Sigmoid colon (tissue), 7 donors: ENCODE measurements around the gene POLE. TPM values are rescaled to one million over a fixed set of nuclear protein-coding genes. Genes with fewer than 3 reads are reported as not detected.

Experiments used
- DNase-seq: peaks from one replicate; pipeline ENCODE4 v3.0.0-alpha.2; 2019
- H3K27ac ChIP-seq, 4 donors: fragments of 200-600 bp; sonication (generic); one replicate each; pipeline ENCODE4 v1.5.1; 2016 to 2019; ENCODE audit warnings: mild to moderate bottlenecking in 1 of 4
- H3K27me3 ChIP-seq, 3 donors: fragments of 200-600 bp; sonication (generic); one replicate each; pipeline ENCODE4 v1.5.1; 2019; ENCODE audit warnings: mild to moderate bottlenecking in 1 of 3
- H3K36me3 ChIP-seq, 4 donors: fragments of 200-600 bp; sonication (generic); one replicate each; pipeline ENCODE4 v1.5.1; 2016 to 2019
- H3K4me1 ChIP-seq, 4 donors: fragments of 200-600 bp; sonication (generic); one replicate each; pipeline ENCODE4 v1.5.1; 2017 to 2019
- H3K4me3 ChIP-seq, 4 donors: fragments of 200-600 bp; sonication (generic); one replicate each; pipeline ENCODE4 v1.5.1; 2017 to 2019; ENCODE audit warnings: mild to moderate bottlenecking in 2 of 4, moderate library complexity in 1 of 4
- H3K9me3 ChIP-seq, 4 donors: fragments of 200-600 bp in 3 of 4; sonication (generic) in 3 of 4; one replicate each; pipeline versions ENCODE4 v1.5.1 to v1.6.1; 2013 to 2019
- EP300 ChIP-seq, 4 donors: sonication (generic); formaldehyde crosslinking; IDR thresholded peaks; one replicate each; pipeline ENCODE4 v1.6.1; 2017; ENCODE audit warnings: antibody characterized with exemption in 4 of 4
- POLR2A ChIP-seq, 2 donors: fragments of 450-650 bp; IDR thresholded peaks; one replicate each; pipeline ENCODE4 v1.6.1; 2016; ENCODE audit warnings: antibody characterized with exemption in 2 of 2, mild to moderate bottlenecking in 2 of 2, moderate library complexity in 2 of 2
- POLR2AphosphoS5 ChIP-seq, 4 donors: sonication (generic); formaldehyde crosslinking; IDR thresholded peaks; one replicate each; pipeline ENCODE4 v1.6.1; 2017; ENCODE audit warnings: antibody characterized with exemption in 4 of 4
- WGBS, 2 donors: extraction: QIAGEN DNeasy Blood & Tissue Kit; methylation state at CpG; one replicate each; pipeline ENCODE4 v1.1.7; 2013; 5-methylcytosine and 5-hydroxymethylcytosine counted together
- intact Hi-C: fragments of 100-400 bp; cut with DNase I; formaldehyde crosslinking; loops from one replicate; pipeline ENCODE4 v1.15.1; 2023
- polyA plus RNA-seq, 3 donors: library from polyadenylated mRNA; stranded (reverse); fragments of 200-250 nt; gene quantifications; one replicate each; pipeline ENCODE4 v1.2.3, GENCODE V29; 2013
- total RNA-seq, 4 donors: library from RNA; depleted of rRNA; stranded (reverse); fragments of >200 nt; gene quantifications; one replicate each; pipeline ENCODE4 v1.1.0, GENCODE V29; 2016
- TF ChIP-seq, protein P1 (sequence below), 4 experiments: fragments of 450-650 bp in 3 of 4; fragments of 200-600 bp in 1 of 4; IDR thresholded peaks; one replicate each; pipeline ENCODE4 v1.5.1; 2016 to 2019; ENCODE audit warnings: antibody characterized with exemption in 4 of 4, mild to moderate bottlenecking in 3 of 4, moderate library complexity in 2 of 4
- donor health status: healthy with polysubstance abuse.
- donor health status: Bipolar disorder and iron deficiency.
- donor health status: healthy.

The POLE gene
- total and polyA plus RNA-seq, 7 donors: 11.1 to 37.4 (median 32.9) TPM

DNA sequence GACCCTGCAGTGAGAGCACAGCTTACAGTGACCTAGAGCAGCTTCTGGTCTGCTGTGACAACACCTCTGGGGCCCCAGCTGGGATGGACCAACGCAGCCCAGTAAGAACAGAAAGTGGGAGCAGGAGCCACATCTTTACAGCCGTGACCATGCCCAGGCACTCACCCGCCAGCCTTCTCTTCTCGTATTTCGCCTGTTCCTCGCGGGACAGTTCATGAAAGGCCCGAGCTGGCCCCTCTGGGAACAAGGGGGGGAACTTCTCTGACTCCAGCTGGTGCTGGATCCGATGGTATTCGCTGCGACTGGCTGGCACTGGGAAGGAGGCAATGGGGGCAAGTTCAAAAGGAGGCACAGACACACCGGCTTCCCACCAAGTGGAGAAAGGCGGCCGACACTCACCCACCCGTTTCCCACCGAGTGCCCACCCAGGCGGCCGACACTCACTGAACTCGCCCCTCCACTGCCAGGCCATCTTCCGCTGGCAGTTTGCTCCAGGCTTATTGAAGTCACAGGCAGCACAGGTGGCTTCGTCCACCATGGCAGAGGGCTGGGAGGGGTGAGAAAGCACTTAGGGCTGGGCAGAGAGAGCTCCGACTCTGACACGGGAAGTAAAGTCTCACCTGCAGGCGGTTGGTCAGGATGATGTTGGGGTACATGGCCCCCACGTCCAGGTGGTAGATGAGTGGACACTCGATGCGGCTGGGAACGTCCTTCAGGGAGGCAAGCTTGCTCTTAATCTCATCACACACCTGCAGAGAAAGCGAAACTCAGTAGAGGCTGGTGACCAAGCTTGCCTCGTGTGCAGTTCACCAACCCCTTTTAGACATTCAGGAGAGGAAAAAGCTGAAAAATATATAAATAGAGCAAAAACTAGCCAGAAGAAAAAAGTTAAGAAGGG is 18.7 kb downstream of the POLE start:
- intact Hi-C loops: no loop called here
- H3K36me3 ChIP-seq: peaks cover 9 to 91% (median 35%) of the 10 kb centered on the region in 4 donors
- TF ChIP-seq POLR2A (IDR thresholded peaks at IDR 0.05) (no peak), POLR2AphosphoS5 (IDR thresholded peaks at IDR 0.05) (no peak), EP300 (IDR thresholded peaks at IDR 0.05) (no peak)
- TF ChIP-seq, protein P1, sequence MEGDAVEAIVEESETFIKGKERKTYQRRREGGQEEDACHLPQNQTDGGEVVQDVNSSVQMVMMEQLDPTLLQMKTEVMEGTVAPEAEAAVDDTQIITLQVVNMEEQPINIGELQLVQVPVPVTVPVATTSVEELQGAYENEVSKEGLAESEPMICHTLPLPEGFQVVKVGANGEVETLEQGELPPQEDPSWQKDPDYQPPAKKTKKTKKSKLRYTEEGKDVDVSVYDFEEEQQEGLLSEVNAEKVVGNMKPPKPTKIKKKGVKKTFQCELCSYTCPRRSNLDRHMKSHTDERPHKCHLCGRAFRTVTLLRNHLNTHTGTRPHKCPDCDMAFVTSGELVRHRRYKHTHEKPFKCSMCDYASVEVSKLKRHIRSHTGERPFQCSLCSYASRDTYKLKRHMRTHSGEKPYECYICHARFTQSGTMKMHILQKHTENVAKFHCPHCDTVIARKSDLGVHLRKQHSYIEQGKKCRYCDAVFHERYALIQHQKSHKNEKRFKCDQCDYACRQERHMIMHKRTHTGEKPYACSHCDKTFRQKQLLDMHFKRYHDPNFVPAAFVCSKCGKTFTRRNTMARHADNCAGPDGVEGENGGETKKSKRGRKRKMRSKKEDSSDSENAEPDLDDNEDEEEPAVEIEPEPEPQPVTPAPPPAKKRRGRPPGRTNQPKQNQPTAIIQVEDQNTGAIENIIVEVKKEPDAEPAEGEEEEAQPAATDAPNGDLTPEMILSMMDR (IDR thresholded peaks at IDR 0.05): no peak
- DNase-seq: peak; percentile 43
- no peak overlapping the region for H3K27ac ChIP-seq
- no peaks in the 10 kb centered on the region for H3K4me1 ChIP-seq
- 96% methylated on average over 30 of the region's 30 CpGs for whole genome bisulfite sequencing, 2 donors
- H3K27me3 ChIP-seq: no peaks in the 10 kb centered on the region
- H3K4me3 ChIP-seq: no peak overlapping the region
- no peaks in the 10 kb centered on the region for H3K9me3 ChIP-seq

DNA sequence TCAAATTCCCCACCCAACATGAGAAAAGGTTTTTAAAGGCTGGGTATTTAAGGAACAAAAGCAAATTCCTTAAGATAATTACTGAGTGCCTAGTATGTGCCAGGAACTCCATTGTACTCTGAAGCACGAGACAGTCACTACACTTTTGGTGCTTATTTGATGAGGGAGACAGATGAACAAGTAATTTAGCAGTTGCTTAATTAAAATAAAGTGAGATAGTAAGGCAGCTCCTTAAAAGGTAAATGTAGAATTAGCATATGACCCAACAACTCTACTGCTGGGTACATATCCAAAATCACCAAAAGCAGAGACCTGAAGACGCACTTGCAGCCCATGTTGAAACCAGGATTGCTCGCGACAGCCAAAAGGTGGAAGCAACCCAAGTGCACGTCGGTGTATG is 21.3 kb downstream of the POLE start:
- Histone ChIP-seq H3K4me3 (no peak overlapping the region), H3K27me3 (no peaks in the 10 kb centered on the region), H3K4me1 (no peaks in the 10 kb centered on the region), H3K36me3 (peaks cover 0 to 93% (median 32%) of the 10 kb centered on the region in 4 donors), H3K27ac (no peak overlapping the region), H3K9me3 (no peaks in the 10 kb centered on the region)
- 91 to 98% methylated on average over 6 of the region's 6 CpGs for WGBS, 2 donors
- TF ChIP-seq, protein P1 (IDR thresholded peaks at IDR 0.05): no peak
- no peak for TF ChIP-seq EP300 (IDR thresholded peaks at IDR 0.05)
- no peak for TF ChIP-seq POLR2AphosphoS5 (IDR thresholded peaks at IDR 0.05)
- TF ChIP-seq POLR2A (IDR thresholded peaks at IDR 0.05): no peak
- intact Hi-C loops: no loop called here
- DNase-seq: peak; percentile 19

DNA sequence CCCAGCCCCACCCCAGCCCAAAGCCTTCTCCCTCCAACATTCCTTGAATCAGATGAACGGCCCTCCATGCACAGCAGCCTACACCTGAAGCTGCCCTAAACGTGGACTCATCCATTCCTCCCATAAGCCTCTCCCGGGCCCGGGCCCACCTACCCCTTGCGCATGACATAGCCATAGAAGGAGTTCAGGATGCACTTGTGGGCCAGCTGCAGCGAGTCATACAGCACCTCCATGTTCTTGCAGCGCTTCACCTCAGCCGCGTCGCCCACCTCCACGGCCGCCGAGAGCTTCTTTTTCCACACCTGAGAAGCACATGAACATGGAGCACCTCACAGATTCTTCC is 22.0 kb downstream of the POLE start:
- H3K9me3 ChIP-seq: no peaks in the 10 kb centered on the region
- intact Hi-C loops: no loop called here
- no peak overlapping the region for H3K4me3 ChIP-seq
- H3K4me1 ChIP-seq: no peaks in the 10 kb centered on the region
- TF ChIP-seq EP300 (IDR thresholded peaks at IDR 0.05) (no peak), POLR2AphosphoS5 (IDR thresholded peaks at IDR 0.05) (no peak), POLR2A (IDR thresholded peaks at IDR 0.05) (no peak)
- TF ChIP-seq, protein P1 (IDR thresholded peaks at IDR 0.05): no peak
- H3K27me3 ChIP-seq: no peaks in the 10 kb centered on the region
- 96 to 97% methylated on average over 13 of the region's 13 CpGs for WGBS, 2 donors
- H3K27ac ChIP-seq: no peak overlapping the region
- DNase-seq: peak; percentile 46
- peaks cover 0 to 93% (median 37%) of the 10 kb centered on the region in 4 donors for H3K36me3 ChIP-seq

DNA sequence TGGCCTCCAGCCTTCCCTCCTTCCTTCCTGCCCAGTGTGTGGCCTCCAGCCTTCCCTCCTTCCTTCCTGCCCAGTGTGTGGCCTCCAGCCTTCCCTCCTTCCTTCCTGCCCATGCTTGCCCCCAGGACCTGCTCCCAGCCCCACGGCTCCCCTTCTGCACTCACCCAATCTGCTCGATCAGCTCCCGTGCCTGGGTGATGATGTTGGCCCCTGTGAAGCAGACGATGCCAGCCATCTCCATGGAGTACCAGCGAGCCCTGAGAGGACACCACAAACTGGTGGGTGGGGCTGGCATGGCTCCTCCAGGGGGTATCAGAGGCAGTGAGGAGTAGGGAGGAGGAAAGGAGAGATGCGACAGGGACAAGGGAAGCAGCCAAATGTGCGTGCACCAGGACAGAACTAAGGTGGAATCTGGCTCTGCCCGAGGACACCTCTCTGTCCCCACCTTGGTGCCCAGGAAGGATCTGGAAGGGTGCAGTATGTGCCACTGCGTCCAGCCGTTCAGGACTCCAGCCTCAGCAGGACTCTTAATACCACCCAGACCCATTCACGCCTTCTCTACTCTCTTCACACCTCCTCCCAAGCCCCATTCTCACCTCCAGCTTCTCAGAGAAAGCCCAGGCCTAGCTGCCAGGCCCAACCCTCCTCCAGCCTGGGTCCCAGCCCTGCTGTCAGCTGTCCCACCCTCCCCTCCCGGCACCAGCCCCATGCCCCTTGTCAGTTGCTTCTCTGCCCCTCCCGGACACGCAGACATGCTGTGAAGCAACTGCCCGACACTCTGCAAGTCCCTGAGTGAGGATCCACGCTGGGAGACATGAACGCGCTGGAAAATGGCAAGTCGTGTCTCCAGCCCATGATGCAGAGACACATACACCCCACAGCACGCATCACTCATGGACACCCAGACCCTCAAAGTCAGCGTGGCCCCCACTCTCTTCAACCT is 22.7 kb downstream of the POLE start:
- Histone ChIP-seq H3K27me3 (no peaks in the 10 kb centered on the region), H3K36me3 (peaks cover 0 to 95% (median 40%) of the 10 kb centered on the region in 4 donors), H3K4me1 (no peaks in the 10 kb centered on the region), H3K4me3 (no peak overlapping the region), H3K27ac (no peak overlapping the region), H3K9me3 (no peaks in the 10 kb centered on the region)
- WGBS, 2 donors: 86 to 94% methylated on average over 21 of the region's 21 CpGs
- no peak for TF ChIP-seq POLR2A (IDR thresholded peaks at IDR 0.05)
- no peak for TF ChIP-seq POLR2AphosphoS5 (IDR thresholded peaks at IDR 0.05)
- TF ChIP-seq EP300 (IDR thresholded peaks at IDR 0.05): no peak
- TF ChIP-seq, protein P1 (IDR thresholded peaks at IDR 0.05): no peak
- intact Hi-C loops: no loop called here
- DNase-seq: peak; percentile 52
